Activated CD8-positive, alpha-beta T cell treated with anti-CD3 and anti-CD28 coated beads, Interleukin-2, amount 10 ng/mL, durations not matched to agents 7 days and 5 days (primary cell): ENCODE measurements around the gene NEFH. TPM values are rescaled to one million over a fixed set of nuclear protein-coding genes. Genes with fewer than 3 reads are reported as not detected.
A peak's percentile ranks its signal among the peaks of the same experiment; 100 is the strongest.
"Not testable (repeated sequence)": the region's sequence is repeated elsewhere in the genome, so short reads cannot be mapped to it uniquely, and the experiment has no call there.

Experiments used
- ATAC-seq: fragments of 150-1000 bp; cut with Tn5 transposase; one replicate; pipeline ENCODE4 v1.10.0; 2021; ENCODE audit warnings: moderate library complexity
- CTCF ChIA-PET: fragments of 350-600 bp; sonication (Branson Sonifier 250); formaldehyde crosslinking; loops from one replicate; lab custom pipeline; 2021; ENCODE audit warnings: antibody characterized with exemption; lab: Charles Lee
- POLR2A ChIA-PET: fragments of 350-600 bp; sonication (Branson Sonifier 250); formaldehyde crosslinking; loops from one replicate; lab custom pipeline; 2021; ENCODE audit warnings: antibody characterized with exemption; lab: Charles Lee
- DNase-seq: peaks from one replicate; pipeline ENCODE4 v3.0.0-alpha.2; 2020
- H3K27ac Mint-ChIP-seq: one replicate; pipeline ENCODE4 v1.8.0; 2021; ENCODE audit warnings: mild to moderate bottlenecking, mixed read lengths
- H3K27me3 Mint-ChIP-seq: one replicate; pipeline ENCODE4 v1.8.0; 2021; ENCODE audit warnings: low read depth, mixed read lengths
- H3K36me3 Mint-ChIP-seq: one replicate; pipeline ENCODE4 v1.8.0; 2021; ENCODE audit warnings: low read depth, mixed read lengths
- H3K4me1 Mint-ChIP-seq: one replicate; pipeline ENCODE4 v1.8.0; 2021; ENCODE audit warnings: low read depth, mixed read lengths
- H3K4me3 Mint-ChIP-seq: one replicate; pipeline ENCODE4 v1.8.0; 2021; ENCODE audit warnings: mild to moderate bottlenecking, mixed read lengths
- H3K9me3 Mint-ChIP-seq: one replicate; pipeline ENCODE4 v1.8.0; 2022; ENCODE audit warnings: mixed read lengths; ENCODE audit not compliant: insufficient read depth
- total RNA-seq, 2 experiments: library from RNA; stranded (reverse); gene quantifications; one replicate each; pipeline ENCODE4 v1.2.3, GENCODE V29; 2021

NEFH gene
- total RNA-seq, 2 experiments from 2014 or later: 4.2 to 4.7 TPM

GRCh38 chr22:29482726-29483125 lies 2.7 kb downstream of the NEFH start:
- ChIA-PET POLR2A (no interaction called here), CTCF (interaction anchor here (1.2 to 2.2 kb wide), 2 partner anchors 12 kb away, joined by 3 to 9 read pairs; no protein-coding TSS in a partner anchor)
- ATAC-seq (no peak), DNase-seq (no peak)
- Mint-ChIP-seq H3K27me3 (peaks cover 33% of the 10 kb centered on the region), H3K36me3 (peaks cover 4% of the 10 kb centered on the region), H3K4me3 (no peak overlapping the region), H3K9me3 (no peaks in the 10 kb centered on the region), H3K27ac (no peak overlapping the region), H3K4me1 (peaks cover 10% of the 10 kb centered on the region)

- H3K9me3 Mint-ChIP-seq: no peaks in the 10 kb centered on the region
- POLR2A ChIA-PET: no interaction called here
- H3K27ac Mint-ChIP-seq: no peak overlapping the region
- peaks cover 4% of the 10 kb centered on the region for H3K36me3 Mint-ChIP-seq
- CTCF ChIA-PET: interaction anchor here (1.2 kb wide), 1 partner anchor 12 kb away, joined by 3 read pairs; no protein-coding TSS in a partner anchor
- ATAC-seq (no peak), DNase-seq (no peak)
- H3K27me3 Mint-ChIP-seq: peaks cover 31% of the 10 kb centered on the region
- H3K4me1 Mint-ChIP-seq: peaks cover 10% of the 10 kb centered on the region
- no peak overlapping the region for H3K4me3 Mint-ChIP-seq
Observed at GRCh38 chr22:29483254-29483653, 3.2 kb downstream of the NEFH start.

- ChIA-PET POLR2A (no interaction called here), CTCF (interaction anchor here (0.8 kb wide), 1 partner anchor 27 kb away, joined by 3 read pairs; no protein-coding TSS in a partner anchor)
- H3K4me1 Mint-ChIP-seq: peaks cover 6% of the 10 kb centered on the region
- ATAC-seq (no peak), DNase-seq (no peak)
- H3K36me3 Mint-ChIP-seq: peaks cover 1% of the 10 kb centered on the region
- H3K27ac Mint-ChIP-seq: no peak overlapping the region
- H3K9me3 Mint-ChIP-seq: no peaks in the 10 kb centered on the region
- H3K27me3 Mint-ChIP-seq: peaks cover 17% of the 10 kb centered on the region
- H3K4me3 Mint-ChIP-seq: no peak overlapping the region
Observed at GRCh38 chr22:29484642-29485041, 4.6 kb downstream of the NEFH start.

GRCh38 chr22:29485448-29485847 lies 5.4 kb downstream of the NEFH start:
- Mint-ChIP-seq H3K4me3 (no peak overlapping the region), H3K27me3 (peaks cover 15% of the 10 kb centered on the region), H3K4me1 (peaks cover 5% of the 10 kb centered on the region), H3K9me3 (no peaks in the 10 kb centered on the region), H3K27ac (no peak overlapping the region), H3K36me3 (no peaks in the 10 kb centered on the region)
- ChIA-PET POLR2A (no interaction called here), CTCF (interaction anchor here (0.8 kb wide), 1 partner anchor 26 kb away, joined by 3 read pairs; no protein-coding TSS in a partner anchor)
- ATAC-seq (no peak), DNase-seq (no peak)

GRCh38 chr22:29487426-29487986 lies 7.5 kb downstream of the NEFH start:
- Mint-ChIP-seq H3K36me3 (no peaks in the 10 kb centered on the region), H3K4me1 (no peaks in the 10 kb centered on the region), H3K9me3 (no peaks in the 10 kb centered on the region), H3K27me3 (no peaks in the 10 kb centered on the region), H3K4me3 (no peak overlapping the region), H3K27ac (no peak overlapping the region)
- ChIA-PET CTCF (no interaction called here), POLR2A (no interaction called here)
- ATAC-seq (no peak), DNase-seq (no peak)

GRCh38 chr22:29489127-29489780 lies 9.2 kb downstream of the NEFH start:
- CTCF ChIA-PET: interaction anchor here (0.7 kb wide), 1 partner anchor 1806 kb away, joined by 3 read pairs; no protein-coding TSS in a partner anchor
- H3K27ac Mint-ChIP-seq, H3K36me3 Mint-ChIP-seq, ATAC-seq, H3K4me3 Mint-ChIP-seq, H3K27me3 Mint-ChIP-seq, POLR2A ChIA-PET, DNase-seq, H3K4me1 Mint-ChIP-seq, H3K9me3 Mint-ChIP-seq: not testable (repeated sequence)

GRCh38 chr22:29491012-29491411 lies 11.0 kb downstream of the NEFH start:
- ChIA-PET POLR2A (no interaction called here), CTCF (no interaction called here)
- Mint-ChIP-seq H3K4me1 (no peaks in the 10 kb centered on the region), H3K9me3 (peaks cover 8% of the 10 kb centered on the region), H3K27ac (no peak overlapping the region), H3K36me3 (peaks cover 11% of the 10 kb centered on the region), H3K27me3 (no peaks in the 10 kb centered on the region), H3K4me3 (no peak overlapping the region)
- ATAC-seq (no peak), DNase-seq (no peak)

GRCh38 chr22:29493636-29494035 lies 13.6 kb downstream of the NEFH start:
- Mint-ChIP-seq H3K27me3 (no peaks in the 10 kb centered on the region), H3K4me3 (no peak overlapping the region), H3K4me1 (no peaks in the 10 kb centered on the region), H3K36me3 (peaks cover 11% of the 10 kb centered on the region), H3K9me3 (peaks cover 8% of the 10 kb centered on the region), H3K27ac (no peak overlapping the region)
- CTCF ChIA-PET: no interaction called here
- ATAC-seq (no peak), DNase-seq (no peak)
- POLR2A ChIA-PET: no interaction called here

- Mint-ChIP-seq H3K4me3 (no peak overlapping the region), H3K27ac (no peak overlapping the region)
Observed at GRCh38 chr22:29499852-29500251, 19.8 kb downstream of the NEFH start.

GRCh38 chr22:29503811-29504372 lies 23.9 kb downstream of the NEFH start:
- no peaks in the 10 kb centered on the region for H3K27me3 Mint-ChIP-seq
- CTCF ChIA-PET: no interaction called here

More at GRCh38 chr22:29499852-29500251, 19.8 kb downstream of the NEFH start:
- ChIA-PET CTCF (no interaction called here), POLR2A (interaction anchor here (0.5 to 0.6 kb wide), 2 partner anchors 37 to 319 kb away, joined by 4 read pairs; no protein-coding TSS in a partner anchor)
- ATAC-seq (no peak), DNase-seq (no peak)
- Mint-ChIP-seq H3K27me3 (no peaks in the 10 kb centered on the region), H3K4me1 (no peaks in the 10 kb centered on the region), H3K9me3 (peaks cover 3% of the 10 kb centered on the region), H3K36me3 (peaks cover 9% of the 10 kb centered on the region)

GRCh38 chr22:29509298-29509697 lies 29.3 kb downstream of the NEFH start:
- H3K9me3 Mint-ChIP-seq: no peaks in the 10 kb centered on the region
- no peak overlapping the region for H3K4me3 Mint-ChIP-seq
- no peak overlapping the region for H3K27ac Mint-ChIP-seq
- no peak for DNase-seq
- ChIA-PET CTCF (no interaction called here), POLR2A (no interaction called here)
- peaks cover 5% of the 10 kb centered on the region for H3K4me1 Mint-ChIP-seq
- no peak for ATAC-seq
- H3K36me3 Mint-ChIP-seq: peaks cover 49% of the 10 kb centered on the region
- H3K27me3 Mint-ChIP-seq: no peaks in the 10 kb centered on the region

More at GRCh38 chr22:29503811-29504372, 23.9 kb downstream of the NEFH start:
- peaks cover 25% of the 10 kb centered on the region for H3K36me3 Mint-ChIP-seq
- H3K4me3 Mint-ChIP-seq: no peak overlapping the region
- DNase-seq (no peak), ATAC-seq (no peak)
- H3K9me3 Mint-ChIP-seq: no peaks in the 10 kb centered on the region
- no peaks in the 10 kb centered on the region for H3K4me1 Mint-ChIP-seq
- POLR2A ChIA-PET: no interaction called here
- no peak overlapping the region for H3K27ac Mint-ChIP-seq

GRCh38 chr22:29509815-29510214 lies 29.8 kb downstream of the NEFH start:
- peaks cover 5% of the 10 kb centered on the region for H3K4me1 Mint-ChIP-seq
- peak overlapping the region; percentile 27 for H3K27ac Mint-ChIP-seq
- DNase-seq (no peak), ATAC-seq (no peak)
- H3K9me3 Mint-ChIP-seq: no peaks in the 10 kb centered on the region
- peaks cover 47% of the 10 kb centered on the region for H3K36me3 Mint-ChIP-seq
- CTCF ChIA-PET: no interaction called here
- H3K27me3 Mint-ChIP-seq: no peaks in the 10 kb centered on the region
- POLR2A ChIA-PET: no interaction called here
- H3K4me3 Mint-ChIP-seq: no peak overlapping the region
